HepG2 (cell line): Measurements from ENCODE around the gene DAG1. TPM values are rescaled to one million over a fixed set of nuclear protein-coding genes. Genes with fewer than 3 reads are reported as not detected.

Source experiments
- CBX5 ChIP-seq: sonication (generic); formaldehyde crosslinking; IDR thresholded peaks from 2 replicates; pipeline ENCODE4 v1.4.0; 2020; ENCODE audit warnings: missing genetic modification reagents, borderline replicate concordance
- CCAR2 ChIP-seq: fragments of 200-400 bp; formaldehyde crosslinking; optimal IDR thresholded peaks from 2 replicates; pipeline ENCODE3; 2018; ENCODE audit warnings: low read depth, mild to moderate bottlenecking, low read length, moderate library complexity
- GABPB1 ChIP-seq: IDR thresholded peaks from 2 replicates; pipeline ENCODE4 v1.6.1; 2016; ENCODE audit warnings: mild to moderate bottlenecking, missing genetic modification reagents, moderate library complexity, missing compliant biosample characterization
- GATAD2A ChIP-seq: IDR thresholded peaks from 2 replicates; pipeline ENCODE4 v1.6.1; 2016
- HOXA3 ChIP-seq: sonication (generic); formaldehyde crosslinking; IDR thresholded peaks from 2 replicates; pipeline ENCODE4 v1.5.0; 2020; ENCODE audit warnings: missing genetic modification reagents
- KDM1A ChIP-seq: IDR thresholded peaks from 2 replicates; pipeline ENCODE4 v1.6.1; 2016; ENCODE audit warnings: missing compliant biosample characterization
- KMT2A ChIP-seq: sonication (generic); formaldehyde crosslinking; IDR thresholded peaks from 2 replicates; pipeline ENCODE4 v1.4.0; 2020; ENCODE audit warnings: missing genetic modification reagents
- NR2F6 ChIP-seq, 2 experiments: IDR thresholded peaks; 2 replicates each; pipeline ENCODE4 v1.6.1; 2016; ENCODE audit warnings: antibody characterized with exemption in 1 of 2, mild to moderate bottlenecking in 1 of 2
- PAF1 ChIP-seq: IDR thresholded peaks from 2 replicates; pipeline ENCODE4 v1.6.1; 2016; ENCODE audit warnings: missing genetic modification reagents, missing compliant biosample characterization
- PHF5A ChIP-seq: IDR thresholded peaks from one replicate; pipeline ENCODE4 v1.6.1; 2018; ENCODE audit warnings: low read depth, missing genetic modification reagents; ENCODE audit not compliant: unreplicated experiment
- POLR2AphosphoS5 ChIP-seq: IDR thresholded peaks from 2 replicates; pipeline ENCODE4 v1.6.1; 2012; ENCODE audit warnings: low read depth, low read length
- PPARG ChIP-seq: conservative IDR thresholded peaks from 2 replicates; pipeline ENCODE4 v1.6.1; 2016; ENCODE audit warnings: missing biosample characterization, missing genetic modification reagents
- SAP130 ChIP-seq: IDR thresholded peaks from 2 replicates; pipeline ENCODE4 v1.6.1; 2016; ENCODE audit warnings: low read depth
- SRY ChIP-seq: sonication (generic); formaldehyde crosslinking; IDR thresholded peaks from 2 replicates; pipeline ENCODE4 v1.8.0; 2022; ENCODE audit warnings: mild to moderate bottlenecking, missing genetic modification reagents
- ZNF205 ChIP-seq: IDR thresholded peaks from 2 replicates; pipeline ENCODE4 v1.6.1; 2018; ENCODE audit warnings: missing biosample characterization, missing genetic modification reagents
- ZNF629 ChIP-seq: sonication (generic); formaldehyde crosslinking; conservative IDR thresholded peaks from 2 replicates; pipeline ENCODE4 v1.5.0; 2020; ENCODE audit warnings: missing genetic modification reagents
- ZNF777 ChIP-seq: sonication (generic); formaldehyde crosslinking; IDR thresholded peaks from 2 replicates; pipeline ENCODE4 v1.4.0; 2020; ENCODE audit warnings: missing genetic modification reagents
- ZNF839 ChIP-seq: sonication (generic); formaldehyde crosslinking; IDR thresholded peaks from 2 replicates; pipeline ENCODE4 v1.4.0; 2020; ENCODE audit warnings: missing genetic modification reagents, mild to moderate bottlenecking, borderline replicate concordance
- ZSCAN31 ChIP-seq: sonication (generic); formaldehyde crosslinking; IDR thresholded peaks from 2 replicates; pipeline ENCODE4 v1.5.0; 2020; ENCODE audit warnings: low read depth, mild to moderate bottlenecking, missing genetic modification reagents
- polyA plus RNA-seq, 8 experiments: library from polyadenylated mRNA; depleted of rRNA in 3 of 8; stranded (reverse) in 7 of 8; unstranded in 1 of 8; fragments of >200 nt; fragmentation: Illumina TruSeq in 4 of 8; extraction: Trizol in 4 of 8; gene quantifications; 2 replicates each; pipeline versions ENCODE4 v1.2.1 to v1.2.3, GENCODE V29; 2011 to 2016; ENCODE audit warnings: low read depth in 4 of 8, missing spikeins in 1 of 8, mixed read lengths in 1 of 8; ENCODE audit not compliant: insufficient read depth in 1 of 8
- total RNA-seq, 5 experiments: library from RNA; depleted of rRNA; stranded (reverse); fragments of >200 nt; fragmentation: Illumina TruSeq; extraction: Trizol; gene quantifications; 2 replicates each; pipeline ENCODE4 v1.2.3, GENCODE V29; 2016; ENCODE audit warnings: low read depth in 1 of 5
- TF ChIP-seq, protein P1 (sequence below): sonication (generic); formaldehyde crosslinking; IDR thresholded peaks from 2 replicates; pipeline ENCODE4 v1.4.0; 2020; ENCODE audit warnings: missing genetic modification reagents, mild to moderate bottlenecking, borderline replicate concordance
- TF ChIP-seq, protein P2 (sequence below): sonication (generic); formaldehyde crosslinking; IDR thresholded peaks from 2 replicates; pipeline ENCODE4 v1.5.0; 2020; ENCODE audit warnings: mild to moderate bottlenecking, low read depth, missing genetic modification reagents, borderline replicate concordance
- TF ChIP-seq, protein P3 (sequence below): sonication (generic); formaldehyde crosslinking; IDR thresholded peaks from 2 replicates; pipeline ENCODE4 v1.8.0; 2022; ENCODE audit warnings: missing genetic modification reagents, mild to moderate bottlenecking, borderline replicate concordance
- TF ChIP-seq, protein P4 (sequence below): sonication (generic); formaldehyde crosslinking; IDR thresholded peaks from 2 replicates; pipeline ENCODE4 v1.8.1; 2022; ENCODE audit warnings: mild to moderate bottlenecking, missing genetic modification reagents

Gene DAG1
- total and polyA plus RNA-seq, 2 of the 13 experiments (the other 11 are each of a cell fraction or from before 2014, with no cell fraction given), result 47.3 to 50.4 TPM

DNA sequence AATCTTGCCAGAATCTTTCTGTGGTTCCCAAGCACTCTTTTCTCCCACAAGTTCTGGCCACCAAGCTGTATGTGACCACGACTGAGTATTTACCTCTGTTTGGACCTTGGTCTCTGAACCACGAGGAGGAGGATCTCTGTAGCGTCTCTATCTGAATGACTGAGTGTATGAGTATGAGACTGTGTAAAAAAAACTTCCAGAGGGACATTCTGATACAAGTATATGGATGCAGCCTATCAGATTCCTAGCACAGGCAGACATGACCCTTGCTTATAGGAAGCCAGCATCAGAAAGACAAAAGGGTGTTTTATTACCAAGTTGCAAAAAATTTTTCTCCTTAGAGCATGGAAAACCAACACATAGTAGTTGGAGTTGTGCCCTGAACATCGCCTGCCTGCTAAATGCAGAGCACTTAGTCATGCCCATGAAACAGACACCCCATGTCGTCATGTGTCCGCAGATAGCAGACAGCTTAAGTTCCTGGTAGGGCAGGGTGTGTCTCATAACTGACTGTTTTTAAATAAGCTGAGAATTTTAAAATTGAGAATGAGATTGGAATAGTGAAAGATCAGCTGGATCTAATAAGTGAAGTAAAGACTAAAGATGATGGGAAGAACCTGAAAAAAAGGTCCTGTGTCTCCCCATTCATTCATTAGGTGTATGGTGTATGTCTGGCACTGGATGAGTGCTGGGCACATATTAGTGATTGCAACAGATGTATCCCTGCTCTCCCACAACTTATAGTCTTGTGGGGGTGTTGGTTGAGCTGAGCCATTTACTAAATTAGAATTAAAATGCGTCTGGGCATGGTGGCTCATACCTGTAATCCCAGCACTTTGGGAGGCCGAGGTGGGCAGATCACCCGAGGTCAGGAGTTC, 30.9 kb downstream of the DAG1 start (continued):
- TF ChIP-seq SAP130 (CRISPR knock-in tag) (peak; percentile 92), SRY (CRISPR knock-in tag) (no peak), ZNF629 (no peak), PPARG (CRISPR knock-in tag) (0 out of 2 replicates have a peak, but pooled peaks have one; percentile 22), ZNF839 (no peak), CBX5 (CRISPR knock-in tag) (no peak), PAF1 (CRISPR knock-in tag) (no peak), ZSCAN31 (CRISPR knock-in tag) (no peak), POLR2AphosphoS5 (peak; percentile 51; the same call in 1 of the 2 replicates), CCAR2 (no peak), NR2F6 (IDR thresholded peaks at IDR 0.05) (no peak; the same call in 1 of the 2 replicates), NR2F6 (CRISPR knock-in tag; IDR thresholded peaks at IDR 0.05) (peak; percentile 49; the same call in 1 of the 2 replicates), ZNF777 (CRISPR knock-in tag) (no peak), PHF5A (CRISPR knock-in tag) (no peak), KMT2A (CRISPR knock-in tag) (no peak), ZNF205 (CRISPR knock-in tag) (no peak), GATAD2A (CRISPR knock-in tag) (peak; percentile 70), HOXA3 (peak; percentile 58; the same call in 1 of the 2 replicates), GABPB1 (no peak), KDM1A (CRISPR knock-in tag) (no peak)
- TF ChIP-seq, protein P1, sequence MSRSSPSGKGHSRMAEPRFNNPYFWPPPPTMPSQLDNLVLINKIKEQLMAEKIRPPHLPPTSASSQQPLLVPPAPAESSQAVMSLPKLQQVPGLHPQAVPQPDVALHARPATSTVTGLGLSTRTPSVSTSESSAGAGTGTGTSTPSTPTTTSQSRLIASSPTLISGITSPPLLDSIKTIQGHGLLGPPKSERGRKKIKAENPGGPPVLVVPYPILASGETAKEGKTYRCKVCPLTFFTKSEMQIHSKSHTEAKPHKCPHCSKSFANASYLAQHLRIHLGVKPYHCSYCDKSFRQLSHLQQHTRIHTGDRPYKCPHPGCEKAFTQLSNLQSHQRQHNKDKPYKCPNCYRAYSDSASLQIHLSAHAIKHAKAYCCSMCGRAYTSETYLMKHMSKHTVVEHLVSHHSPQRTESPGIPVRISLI (CRISPR knock-in tag), result peak; percentile 83; the same call in 1 of the 2 replicates
- TF ChIP-seq, protein P2, sequence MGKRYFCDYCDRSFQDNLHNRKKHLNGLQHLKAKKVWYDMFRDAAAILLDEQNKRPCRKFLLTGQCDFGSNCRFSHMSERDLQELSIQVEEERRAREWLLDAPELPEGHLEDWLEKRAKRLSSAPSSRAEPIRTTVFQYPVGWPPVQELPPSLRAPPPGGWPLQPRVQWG, result no peak
- TF ChIP-seq, protein P3, sequence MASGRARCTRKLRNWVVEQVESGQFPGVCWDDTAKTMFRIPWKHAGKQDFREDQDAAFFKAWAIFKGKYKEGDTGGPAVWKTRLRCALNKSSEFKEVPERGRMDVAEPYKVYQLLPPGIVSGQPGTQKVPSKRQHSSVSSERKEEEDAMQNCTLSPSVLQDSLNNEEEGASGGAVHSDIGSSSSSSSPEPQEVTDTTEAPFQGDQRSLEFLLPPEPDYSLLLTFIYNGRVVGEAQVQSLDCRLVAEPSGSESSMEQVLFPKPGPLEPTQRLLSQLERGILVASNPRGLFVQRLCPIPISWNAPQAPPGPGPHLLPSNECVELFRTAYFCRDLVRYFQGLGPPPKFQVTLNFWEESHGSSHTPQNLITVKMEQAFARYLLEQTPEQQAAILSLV (CRISPR knock-in tag), result no peak
- TF ChIP-seq, protein P4, sequence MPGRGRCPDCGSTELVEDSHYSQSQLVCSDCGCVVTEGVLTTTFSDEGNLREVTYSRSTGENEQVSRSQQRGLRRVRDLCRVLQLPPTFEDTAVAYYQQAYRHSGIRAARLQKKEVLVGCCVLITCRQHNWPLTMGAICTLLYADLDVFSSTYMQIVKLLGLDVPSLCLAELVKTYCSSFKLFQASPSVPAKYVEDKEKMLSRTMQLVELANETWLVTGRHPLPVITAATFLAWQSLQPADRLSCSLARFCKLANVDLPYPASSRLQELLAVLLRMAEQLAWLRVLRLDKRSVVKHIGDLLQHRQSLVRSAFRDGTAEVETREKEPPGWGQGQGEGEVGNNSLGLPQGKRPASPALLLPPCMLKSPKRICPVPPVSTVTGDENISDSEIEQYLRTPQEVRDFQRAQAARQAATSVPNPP (CRISPR knock-in tag), result no peak
